Epithelial cell of esophagus (primary cell): ENCODE data around the gene MRPS9.

Source experiments
- DNase-seq: peaks from one replicate; pipeline ENCODE4 v3.0.0; 2010; ENCODE audit warnings: low read depth
- H3K4me3 ChIP-seq: 2 replicates; pipeline ENCODE4 v1.5.1; 2011; ENCODE audit warnings: mild to moderate bottlenecking, low read length, control low read depth
- TF ChIP-seq, protein P1 (sequence below): IDR thresholded peaks from 2 replicates; pipeline ENCODE4 v1.5.1; 2011; ENCODE audit warnings: low read depth, mild to moderate bottlenecking, low read length, control low read depth, inconsistent platforms; ENCODE audit not compliant: insufficient read depth; ENCODE audit errors: missing control alignments

The MRPS9 gene

GRCh38 chr2:105039559-105039958 lies 1.7 kb downstream of the MRPS9 start:
- TF ChIP-seq, protein P1, sequence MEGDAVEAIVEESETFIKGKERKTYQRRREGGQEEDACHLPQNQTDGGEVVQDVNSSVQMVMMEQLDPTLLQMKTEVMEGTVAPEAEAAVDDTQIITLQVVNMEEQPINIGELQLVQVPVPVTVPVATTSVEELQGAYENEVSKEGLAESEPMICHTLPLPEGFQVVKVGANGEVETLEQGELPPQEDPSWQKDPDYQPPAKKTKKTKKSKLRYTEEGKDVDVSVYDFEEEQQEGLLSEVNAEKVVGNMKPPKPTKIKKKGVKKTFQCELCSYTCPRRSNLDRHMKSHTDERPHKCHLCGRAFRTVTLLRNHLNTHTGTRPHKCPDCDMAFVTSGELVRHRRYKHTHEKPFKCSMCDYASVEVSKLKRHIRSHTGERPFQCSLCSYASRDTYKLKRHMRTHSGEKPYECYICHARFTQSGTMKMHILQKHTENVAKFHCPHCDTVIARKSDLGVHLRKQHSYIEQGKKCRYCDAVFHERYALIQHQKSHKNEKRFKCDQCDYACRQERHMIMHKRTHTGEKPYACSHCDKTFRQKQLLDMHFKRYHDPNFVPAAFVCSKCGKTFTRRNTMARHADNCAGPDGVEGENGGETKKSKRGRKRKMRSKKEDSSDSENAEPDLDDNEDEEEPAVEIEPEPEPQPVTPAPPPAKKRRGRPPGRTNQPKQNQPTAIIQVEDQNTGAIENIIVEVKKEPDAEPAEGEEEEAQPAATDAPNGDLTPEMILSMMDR = no peak
- no peak for DNase-seq
- no peak overlapping the region for H3K4me3 ChIP-seq

- no peak overlapping the region for H3K4me3 ChIP-seq
- TF ChIP-seq, protein P1 = no peak
- no peak for DNase-seq
These were observed 4.3 kb downstream of the MRPS9 start for GRCh38 chr2:105042189-105042588.

DNA sequence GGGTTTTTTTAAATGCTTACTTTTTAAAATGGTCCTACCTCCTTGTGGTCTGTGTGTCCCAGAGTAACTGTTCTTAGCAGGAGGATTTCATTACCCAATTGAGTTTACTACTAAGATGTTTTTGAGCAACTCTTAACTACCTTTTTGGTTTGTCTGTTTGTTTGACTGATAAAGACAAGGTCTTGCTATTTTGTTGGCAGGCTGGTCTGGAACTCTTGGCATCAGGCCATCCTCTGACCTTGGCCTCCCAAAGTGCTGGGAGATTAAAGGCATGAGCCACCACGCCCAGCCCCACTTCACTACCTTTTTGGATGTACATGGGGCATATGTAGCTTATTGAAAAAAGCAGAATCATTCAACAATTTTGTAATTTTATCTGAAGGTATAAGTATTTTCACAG lies 14.9 kb downstream of the MRPS9 start:
- TF ChIP-seq, protein P1 = no peak
- no peak for DNase-seq
- H3K4me3 ChIP-seq = no peak overlapping the region

DNA sequence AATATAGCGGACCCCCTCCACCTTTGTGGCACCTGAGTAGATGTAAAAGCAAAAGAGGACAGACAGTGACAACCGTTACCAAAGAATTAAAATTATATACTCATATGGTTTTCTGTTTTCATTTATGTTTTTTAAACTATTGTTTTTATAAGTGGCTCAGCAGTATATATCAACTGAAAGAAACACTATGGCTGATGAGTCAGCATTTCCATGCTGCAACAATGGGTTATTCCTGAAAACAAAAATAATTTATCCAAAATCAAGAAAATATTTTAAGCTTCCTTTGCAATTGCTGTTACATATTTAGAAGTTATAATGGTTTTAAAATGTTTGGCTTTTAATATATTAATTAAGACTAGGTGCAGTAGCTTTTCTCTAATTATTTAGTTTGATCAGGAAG lies 17.7 kb downstream of the MRPS9 start:
- no peak for DNase-seq
- TF ChIP-seq, protein P1 = no peak
- no peak overlapping the region for H3K4me3 ChIP-seq

- DNase-seq = no peak
- TF ChIP-seq, protein P1 = no peak
These were observed 18.4 kb downstream of the MRPS9 start for GRCh38 chr2:105056245-105056644.

DNA sequence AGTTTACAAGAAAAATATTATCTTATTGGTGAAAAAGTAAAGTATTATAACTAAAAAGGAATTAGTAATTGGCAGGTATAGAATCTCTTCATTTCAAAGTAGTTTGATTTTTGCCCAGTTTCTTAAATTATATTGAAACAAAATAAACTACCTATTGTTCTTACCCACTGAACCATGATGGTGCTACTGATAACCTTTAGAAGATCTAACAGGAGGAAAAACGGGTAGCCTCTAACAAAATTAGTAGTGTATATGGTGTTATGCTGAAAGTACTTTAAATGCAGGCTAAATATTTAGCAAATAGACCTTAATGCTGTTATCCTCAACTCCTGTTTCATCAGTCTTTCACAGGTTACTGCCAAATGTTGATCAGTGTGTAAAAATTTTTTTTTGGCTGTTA lies 19.1 kb downstream of the MRPS9 start:
- H3K4me3 ChIP-seq = no peak overlapping the region
- DNase-seq = no peak
- TF ChIP-seq, protein P1 = no peak

More at GRCh38 chr2:105056245-105056644, 18.4 kb downstream of the MRPS9 start:
- H3K4me3 ChIP-seq = no peak overlapping the region

DNA sequence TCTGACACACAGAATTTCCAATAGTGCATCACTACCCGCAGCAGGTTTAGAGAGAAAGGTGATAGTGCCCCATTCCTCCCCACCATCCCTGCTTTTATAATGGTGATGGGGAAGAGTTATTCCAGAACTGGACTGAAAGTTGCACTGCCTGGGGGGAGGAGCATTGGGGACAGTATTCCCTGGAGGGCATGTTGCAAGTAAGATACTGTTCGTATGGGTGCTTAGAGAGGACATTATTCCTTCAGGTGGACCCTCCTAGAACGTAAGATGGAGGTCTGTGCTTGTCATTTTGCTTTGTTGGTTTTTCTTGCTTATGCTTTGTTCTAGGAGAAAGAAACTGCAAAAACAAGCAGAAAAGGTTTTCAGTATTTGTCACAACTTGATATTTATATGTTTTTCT lies 23.7 kb downstream of the MRPS9 start:
- TF ChIP-seq, protein P1 = no peak
- H3K4me3 ChIP-seq = no peak overlapping the region
- DNase-seq = no peak
